IPS-NIHi11 (cell line): ENCODE data around the gene MDH1B.
A peak's percentile ranks its signal among the peaks of the same experiment; 100 is the strongest.

Experiments used
- DNase-seq: peaks from one replicate; pipeline ENCODE4 v3.0.0; 2012; ENCODE audit warnings: mixed read lengths, low spot score

MDH1B gene

GRCh38 chr2:206693399-206694137 lies 71.6 kb downstream of the MDH1B start:
- peak; percentile 79 for DNase-seq

- no peak for DNase-seq
These were observed 72.2 kb downstream of the MDH1B start for GRCh38 chr2:206692971-206693370.

GRCh38 chr2:206688990-206689389 lies 76.1 kb downstream of the MDH1B start:
- no peak for DNase-seq

- no peak for DNase-seq
These were observed 76.7 kb downstream of the MDH1B start for GRCh38 chr2:206688453-206688852.
